ENCODE data around the gene KRT83.

DNA sequence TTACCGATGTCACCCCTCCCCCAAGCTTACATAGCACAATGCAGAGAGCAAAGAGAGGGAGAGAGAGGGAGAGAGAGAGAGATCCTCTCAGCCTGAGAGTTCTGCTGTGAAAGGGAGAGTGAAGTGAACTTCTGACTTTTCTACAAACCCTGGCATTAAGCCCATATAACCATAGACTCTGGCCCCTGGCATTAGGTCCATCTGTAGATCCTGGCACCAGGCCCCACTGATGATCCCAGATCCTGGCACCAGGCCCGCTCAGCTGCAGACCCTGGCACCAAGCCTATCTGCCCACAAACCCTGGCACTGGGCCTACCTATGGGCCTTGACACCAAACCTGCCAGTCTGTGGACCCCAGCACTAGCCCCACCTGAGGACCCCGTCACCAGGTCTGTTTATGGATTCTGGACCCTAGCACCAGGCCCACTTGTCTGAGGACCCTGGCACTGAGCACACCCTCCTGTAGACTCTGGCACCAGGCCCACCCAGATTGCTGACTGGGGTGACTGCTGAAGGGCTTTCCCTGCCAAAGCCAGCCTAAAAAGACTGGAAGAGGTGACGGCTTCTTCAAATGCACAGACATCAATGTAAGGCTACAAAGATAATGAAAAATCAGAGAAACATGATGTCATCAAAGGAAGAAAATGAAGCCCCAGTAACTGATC lies 14.5 kb upstream of the KRT83 start:
- no peak for TF ChIP-seq POLR2A (IDR thresholded peaks at IDR 0.05)
- TF ChIP-seq, protein P1, sequence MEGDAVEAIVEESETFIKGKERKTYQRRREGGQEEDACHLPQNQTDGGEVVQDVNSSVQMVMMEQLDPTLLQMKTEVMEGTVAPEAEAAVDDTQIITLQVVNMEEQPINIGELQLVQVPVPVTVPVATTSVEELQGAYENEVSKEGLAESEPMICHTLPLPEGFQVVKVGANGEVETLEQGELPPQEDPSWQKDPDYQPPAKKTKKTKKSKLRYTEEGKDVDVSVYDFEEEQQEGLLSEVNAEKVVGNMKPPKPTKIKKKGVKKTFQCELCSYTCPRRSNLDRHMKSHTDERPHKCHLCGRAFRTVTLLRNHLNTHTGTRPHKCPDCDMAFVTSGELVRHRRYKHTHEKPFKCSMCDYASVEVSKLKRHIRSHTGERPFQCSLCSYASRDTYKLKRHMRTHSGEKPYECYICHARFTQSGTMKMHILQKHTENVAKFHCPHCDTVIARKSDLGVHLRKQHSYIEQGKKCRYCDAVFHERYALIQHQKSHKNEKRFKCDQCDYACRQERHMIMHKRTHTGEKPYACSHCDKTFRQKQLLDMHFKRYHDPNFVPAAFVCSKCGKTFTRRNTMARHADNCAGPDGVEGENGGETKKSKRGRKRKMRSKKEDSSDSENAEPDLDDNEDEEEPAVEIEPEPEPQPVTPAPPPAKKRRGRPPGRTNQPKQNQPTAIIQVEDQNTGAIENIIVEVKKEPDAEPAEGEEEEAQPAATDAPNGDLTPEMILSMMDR (IDR thresholded peaks at IDR 0.05), result no peak
